ENCODE measurements around the gene GLP2R.

DNA sequence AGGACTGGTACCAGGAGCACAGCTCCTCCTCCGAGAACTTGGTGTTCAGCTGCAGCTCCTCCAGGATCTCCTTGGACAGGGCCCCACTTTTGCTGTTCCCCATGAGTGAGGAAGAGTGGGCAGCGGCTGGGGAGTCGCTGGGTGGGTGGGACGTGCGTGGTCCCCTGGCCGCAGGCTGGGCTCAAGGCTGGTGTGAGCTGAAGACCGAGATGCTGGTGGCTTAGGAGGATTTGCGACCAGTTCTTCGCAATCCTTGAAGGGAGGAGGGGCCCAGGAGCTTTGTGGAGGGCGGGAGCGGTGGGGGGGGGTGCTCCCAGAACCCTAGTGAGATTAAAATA is 79.3 kb downstream of the GLP2R start, which contains the start of gene RCVRN:
- TF ChIP-seq EZH2phosphoT487 (IDR thresholded peaks at IDR 0.05; ENCODE audit: insufficient read depth, low read depth) (no peak), EZH2 (IDR thresholded peaks at IDR 0.05; ENCODE audit: insufficient read depth, poor library complexity, severe bottlenecking) (no peak)

Measured in GM23248 (cell line).